Activated CD4-positive, alpha-beta T cell treated with anti-CD3 and anti-CD28 coated beads for 36 hours (primary cell): Measurements from ENCODE around the gene RAB27A. TPM values are rescaled to one million over a fixed set of nuclear protein-coding genes. Genes with fewer than 3 reads are reported as not detected.
A peak's percentile ranks its signal among the peaks of the same experiment; 100 is the strongest.
"Not testable (repeated sequence)": the region's sequence is repeated elsewhere in the genome, so short reads cannot be mapped to it uniquely, and the experiment has no call there.

Experiments used
- ATAC-seq: fragments of 200-7000 bp; cut with Tn5 transposase; one replicate; pipeline ENCODE4 v1.10.0; 2021; ENCODE audit warnings: mild to moderate bottlenecking, moderate library complexity
- CTCF ChIA-PET: fragments of 350-600 bp; sonication (Branson Sonifier 250); formaldehyde crosslinking; loops from one replicate; lab custom pipeline; 2021; ENCODE audit warnings: antibody characterized with exemption; lab: Charles Lee
- POLR2A ChIA-PET: fragments of 350-600 bp; sonication (Branson Sonifier 250); formaldehyde crosslinking; loops from one replicate; lab custom pipeline; 2021; ENCODE audit warnings: antibody characterized with exemption, inconsistent platforms; lab: Charles Lee
- DNase-seq: peaks from one replicate; pipeline ENCODE4 v3.0.0-alpha.2; 2020
- H3K27ac Mint-ChIP-seq: one replicate; pipeline ENCODE4 v1.8.0; 2021; ENCODE audit warnings: mixed read lengths
- H3K27me3 Mint-ChIP-seq: one replicate; pipeline ENCODE4 v1.8.0; 2021; ENCODE audit warnings: mixed read lengths
- H3K36me3 Mint-ChIP-seq: one replicate; pipeline ENCODE4 v1.8.0; 2021; ENCODE audit warnings: low read depth, mixed read lengths
- H3K4me1 Mint-ChIP-seq: one replicate; pipeline ENCODE4 v1.8.0; 2021; ENCODE audit warnings: mixed read lengths
- H3K4me3 Mint-ChIP-seq: one replicate; pipeline ENCODE4 v1.8.0; 2021; ENCODE audit warnings: mild to moderate bottlenecking, moderate library complexity, mixed read lengths
- H3K9me3 Mint-ChIP-seq: one replicate; pipeline ENCODE4 v1.8.0; 2021; ENCODE audit warnings: low read depth, mixed read lengths
- intact Hi-C, 2 experiments: fragments of 100-400 bp; cut with DNase I in 1 of 2; cut with micrococcal nuclease in 1 of 2; formaldehyde crosslinking; loops; one replicate each; pipeline versions ENCODE4 v1.14.2 to v1.15.1; 2022 to 2024; cut with DNase I, micrococcal nuclease
- total RNA-seq, 2 experiments: library from RNA; stranded (reverse); gene quantifications; one replicate each; pipeline ENCODE4 v1.2.3, GENCODE V29; 2021

Gene RAB27A
- total RNA-seq, 2 experiments from 2014 or later, result 111 to 129 TPM

DNA sequence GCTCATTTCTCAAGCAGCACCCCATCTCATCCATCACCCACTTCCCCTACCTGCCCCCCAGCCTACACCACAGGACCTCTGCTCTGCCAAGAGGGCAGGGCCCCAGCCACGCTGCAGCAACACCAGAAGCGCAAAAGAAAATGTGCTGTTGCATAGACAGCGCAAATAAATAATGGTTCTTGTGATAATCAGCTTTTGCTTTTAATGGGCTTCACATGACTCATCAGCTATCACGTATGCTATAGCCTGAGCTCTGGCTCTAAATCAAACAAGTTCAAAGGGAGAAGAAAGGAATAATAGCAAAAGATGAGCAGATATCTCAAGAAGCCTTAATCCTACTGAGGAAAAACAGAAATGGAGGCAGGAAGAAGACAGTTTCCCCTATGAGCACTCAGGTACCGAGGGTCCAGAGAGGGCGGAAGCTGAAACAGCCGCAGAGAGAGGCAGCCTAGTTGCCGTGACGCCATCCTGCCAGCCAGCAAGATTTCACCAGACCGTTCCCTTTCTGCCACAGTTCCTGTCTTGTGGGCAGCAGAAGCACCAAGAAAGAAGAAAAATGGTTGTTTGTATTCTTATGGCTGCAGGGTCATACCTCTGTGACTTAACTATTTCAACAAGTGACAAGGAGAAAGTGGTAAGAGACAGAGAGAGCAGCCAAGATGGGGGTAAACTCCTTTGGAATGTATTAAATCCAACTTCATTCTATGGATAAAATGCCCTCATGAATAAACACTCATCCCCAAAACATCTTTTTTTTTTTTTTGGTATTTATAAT, 22.0 kb downstream of the RAB27A start:
- Mint-ChIP-seq H3K4me1 (peaks cover 62% of the 10 kb centered on the region), H3K27me3 (no peaks in the 10 kb centered on the region), H3K9me3 (no peaks in the 10 kb centered on the region), H3K27ac (peak overlapping the region; percentile 98), H3K36me3 (peaks cover 76% of the 10 kb centered on the region), H3K4me3 (peak overlapping the region; percentile 70)
- POLR2A ChIA-PET, result interaction anchor here (0.6 to 1.4 kb wide), 10 partner anchors 9 to 91 kb away, joined by 3 to 5 read pairs (median 4); partner anchors contain the start of gene RSL24D1
- intact Hi-C loops, result loop anchor here in 1 of 2 experiments (1.0 kb wide), 1 partner anchor 23 kb away; no protein-coding TSS in a partner anchor
- CTCF ChIA-PET, result interaction anchor here (0.6 to 1.5 kb wide), 7 partner anchors 10 to 52 kb away, joined by 3 to 6 read pairs (median 3); partner anchors contain the start of genes PIGB and PIGBOS1
- ATAC-seq (peak; percentile 91), DNase-seq (peak; percentile 80)

DNA sequence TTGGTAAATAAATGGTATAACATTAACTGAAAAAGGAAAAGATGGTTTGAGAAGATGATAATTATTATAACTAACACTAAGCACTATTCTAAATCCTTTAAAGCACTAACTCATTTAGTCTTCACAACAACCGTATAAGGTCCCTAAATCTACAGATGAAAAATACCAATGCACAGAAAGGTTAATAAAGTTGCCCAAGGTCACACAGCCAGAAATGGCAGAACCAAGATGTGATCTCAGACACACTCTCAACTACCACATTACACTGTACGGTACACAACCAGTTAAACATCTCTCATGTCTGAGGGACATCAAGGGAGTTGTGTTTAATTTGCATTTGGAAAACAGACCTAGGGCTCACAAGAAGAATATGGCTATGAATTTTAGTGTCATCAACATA, 23.1 kb downstream of the RAB27A start:
- no peaks in the 10 kb centered on the region for H3K27me3 Mint-ChIP-seq
- ChIA-PET CTCF (interaction anchor here (0.6 to 1.5 kb wide), 4 partner anchors 11 to 34 kb away, joined by 3 to 6 read pairs (median 4); no protein-coding TSS in a partner anchor), POLR2A (interaction anchor here (0.6 to 1.4 kb wide), 4 partner anchors 14 to 70 kb away, joined by 3 to 5 read pairs (median 4); partner anchors contain the start of gene RSL24D1)
- no peaks in the 10 kb centered on the region for H3K9me3 Mint-ChIP-seq
- H3K4me3 Mint-ChIP-seq, result peak overlapping the region; percentile 70
- ATAC-seq, result no peak
- no peak for DNase-seq
- H3K36me3 Mint-ChIP-seq, result peaks cover 73% of the 10 kb centered on the region
- intact Hi-C loops, result no loop called here
- H3K4me1 Mint-ChIP-seq, result peaks cover 56% of the 10 kb centered on the region
- H3K27ac Mint-ChIP-seq, result peak overlapping the region; percentile 98

DNA sequence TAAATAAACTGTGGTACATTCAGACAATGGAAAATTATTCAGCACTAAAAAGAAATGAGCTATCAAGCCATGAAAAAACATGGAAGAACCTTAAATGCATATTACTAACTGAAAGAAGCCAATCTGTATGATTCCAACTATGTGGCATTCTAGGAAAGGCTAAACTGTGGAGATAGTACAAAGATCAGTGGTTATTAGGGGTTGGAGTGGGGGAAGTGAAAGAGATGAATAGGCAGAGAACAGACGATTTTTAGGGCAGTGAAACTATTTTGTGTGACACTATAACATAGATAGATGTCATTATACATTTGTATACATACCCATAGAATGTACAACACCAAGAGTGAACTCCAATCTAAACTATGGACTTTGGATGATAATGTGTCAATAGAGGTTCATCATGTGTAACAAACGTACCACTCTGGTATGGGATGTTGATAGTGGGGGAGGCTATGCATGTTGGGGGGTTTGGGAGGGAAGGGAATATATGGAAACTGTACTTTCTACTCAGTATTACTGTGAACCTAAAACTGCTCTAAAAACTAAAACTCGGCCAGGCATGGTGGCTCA, 29.0 kb downstream of the RAB27A start:
- DNase-seq, result no peak
- Mint-ChIP-seq H3K4me3 (no peak overlapping the region), H3K27ac (no peak overlapping the region), H3K4me1 (peaks cover 34% of the 10 kb centered on the region), H3K27me3 (no peaks in the 10 kb centered on the region), H3K9me3 (no peaks in the 10 kb centered on the region), H3K36me3 (peaks cover 63% of the 10 kb centered on the region)
- ATAC-seq, result no peak
- POLR2A ChIA-PET, result interaction anchor here (0.6 kb wide), 1 partner anchor 64 kb away, joined by 3 read pairs; no protein-coding TSS in a partner anchor
- CTCF ChIA-PET, result interaction anchor here (0.7 kb wide), 1 partner anchor 98 kb away, joined by 3 read pairs; no protein-coding TSS in a partner anchor
- intact Hi-C loops, result no loop called here

DNA sequence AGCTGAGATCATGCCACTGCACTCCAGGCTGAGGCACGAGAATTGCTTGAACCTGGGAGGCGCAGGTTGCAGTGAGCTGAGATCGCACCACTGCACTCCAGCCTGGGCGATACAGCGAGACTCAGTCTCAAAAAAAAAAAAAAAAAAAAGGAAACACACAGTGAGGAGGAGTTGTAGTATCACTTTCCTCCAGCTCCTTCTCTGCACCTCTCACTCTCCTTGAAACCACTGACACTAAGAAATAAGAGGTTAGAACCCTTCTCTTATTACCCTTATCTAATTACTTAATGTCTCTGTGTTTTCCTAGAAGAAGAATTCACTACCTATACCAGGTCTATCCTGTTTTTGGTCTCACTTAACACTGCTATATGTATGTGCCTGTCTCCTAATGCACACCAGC, 31.7 kb downstream of the RAB27A start:
- intact Hi-C loops, result no loop called here
- Mint-ChIP-seq H3K9me3 (no peaks in the 10 kb centered on the region), H3K4me3 (no peak overlapping the region), H3K4me1 (peaks cover 54% of the 10 kb centered on the region), H3K36me3 (peaks cover 56% of the 10 kb centered on the region), H3K27me3 (no peaks in the 10 kb centered on the region), H3K27ac (peak overlapping the region; percentile 5)
- DNase-seq (no peak), ATAC-seq (peak; percentile 15)
- ChIA-PET CTCF (no interaction called here), POLR2A (no interaction called here)

DNA sequence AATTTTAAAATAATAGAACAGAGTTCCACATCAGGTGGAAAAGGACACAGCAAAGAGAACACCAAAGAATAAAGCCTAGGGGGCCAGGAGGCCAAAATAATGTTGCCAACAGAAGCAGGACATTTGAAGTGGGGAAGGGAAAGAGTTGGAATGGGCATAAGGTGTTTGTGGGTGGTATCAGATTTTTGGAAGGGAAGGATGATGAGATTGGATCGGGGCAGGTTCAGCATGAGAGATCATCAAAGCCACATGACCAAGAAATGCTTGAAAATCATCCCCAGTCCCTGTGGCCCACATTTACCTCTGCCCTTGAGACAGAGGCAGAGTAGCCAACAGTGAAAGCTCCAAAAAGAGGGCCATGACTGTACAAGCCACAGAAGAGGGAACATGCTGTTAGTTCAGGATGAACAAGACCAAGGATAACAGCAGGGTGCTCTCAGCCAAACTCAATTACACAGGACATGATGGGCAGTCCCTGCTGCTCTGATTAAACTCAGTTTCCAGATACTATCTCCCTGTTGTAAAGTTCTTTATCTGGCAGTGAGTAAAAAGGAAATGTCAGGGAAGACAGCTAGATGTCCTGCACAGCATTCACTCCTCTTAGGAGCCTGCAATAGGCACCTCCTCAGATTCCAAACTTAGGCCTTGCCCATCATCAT, 32.5 kb downstream of the RAB27A start:
- intact Hi-C loops, result no loop called here
- CTCF ChIA-PET, result no interaction called here
- Mint-ChIP-seq H3K27ac (peak overlapping the region; percentile 29), H3K27me3 (no peaks in the 10 kb centered on the region), H3K36me3 (peaks cover 53% of the 10 kb centered on the region), H3K4me1 (peaks cover 62% of the 10 kb centered on the region), H3K4me3 (no peak overlapping the region), H3K9me3 (no peaks in the 10 kb centered on the region)
- POLR2A ChIA-PET, result no interaction called here
- ATAC-seq (no peak), DNase-seq (no peak)

DNA sequence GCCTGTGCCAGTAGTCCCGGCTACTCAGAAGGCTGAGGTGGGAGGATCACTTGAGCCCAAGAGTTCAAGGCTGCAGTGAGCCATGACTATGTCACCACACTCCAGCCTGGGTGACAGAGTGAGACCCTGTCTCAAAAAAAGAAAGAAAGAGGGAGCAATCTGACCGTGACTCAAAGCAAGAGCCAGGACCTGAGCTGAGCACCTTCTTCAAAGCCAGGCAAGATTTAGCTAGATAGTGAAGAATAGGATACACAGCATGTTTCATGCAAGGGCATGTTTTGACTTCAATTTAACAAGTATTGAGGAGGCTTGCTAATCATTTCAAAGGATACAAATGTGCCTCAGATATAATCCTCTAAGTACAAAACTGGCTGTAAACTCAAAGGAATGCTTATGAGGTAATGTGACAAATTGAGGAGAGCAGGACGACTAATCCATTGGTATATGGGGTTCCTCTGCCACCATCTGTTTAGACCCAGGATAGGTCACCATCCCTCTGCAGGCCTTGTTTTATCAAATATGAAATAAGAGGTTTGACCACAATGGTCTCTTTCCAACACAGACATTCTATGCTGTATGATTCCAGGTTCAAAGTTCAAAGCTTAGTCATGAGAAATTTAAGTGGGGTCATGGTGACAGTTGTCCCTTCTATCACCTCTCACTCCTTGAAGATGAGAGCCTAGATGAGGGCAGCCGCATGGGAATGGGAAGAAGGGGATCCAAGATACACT, 33.2 kb downstream of the RAB27A start:
- Mint-ChIP-seq H3K4me3 (peak overlapping the region; percentile 57), H3K27ac (peak overlapping the region; percentile 87), H3K4me1 (peaks cover 69% of the 10 kb centered on the region), H3K27me3 (no peaks in the 10 kb centered on the region), H3K9me3 (no peaks in the 10 kb centered on the region), H3K36me3 (peaks cover 57% of the 10 kb centered on the region)
- peak; percentile 54 for ATAC-seq
- CTCF ChIA-PET, result interaction anchor here (1.5 to 1.9 kb wide), 3 partner anchors 9 to 62 kb away, joined by 3 to 6 read pairs (median 5); partner anchors contain the start of genes PIGB and PIGBOS1
- intact Hi-C loops, result no loop called here
- DNase-seq, result peak; percentile 36
- POLR2A ChIA-PET, result interaction anchor here (1.1 kb wide), 1 partner anchor 19 kb away, joined by 3 read pairs; no protein-coding TSS in a partner anchor

DNA sequence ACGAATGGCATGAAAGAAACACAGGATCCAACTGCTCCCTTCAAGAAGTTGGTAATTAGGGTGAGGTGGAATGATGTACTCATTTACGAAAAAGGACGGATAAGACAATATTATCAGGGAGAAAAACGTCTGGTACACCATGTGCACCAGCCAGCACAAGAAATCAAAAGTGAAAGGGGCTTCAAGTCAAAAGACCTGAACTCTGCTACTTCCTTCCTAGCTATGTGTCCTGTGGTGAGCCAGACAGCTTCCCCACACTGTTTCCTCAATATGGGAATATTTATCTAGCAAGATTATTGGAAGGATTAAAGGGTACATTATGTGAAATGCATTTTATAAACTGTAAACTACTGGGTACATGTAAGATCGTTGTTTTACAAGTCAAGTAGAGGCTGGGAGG, 33.9 kb downstream of the RAB27A start:
- DNase-seq (no peak), ATAC-seq (peak; percentile 27)
- no peaks in the 10 kb centered on the region for H3K27me3 Mint-ChIP-seq
- H3K4me1 Mint-ChIP-seq, result peaks cover 76% of the 10 kb centered on the region
- no peaks in the 10 kb centered on the region for H3K9me3 Mint-ChIP-seq
- intact Hi-C loops, result loop anchor here in 1 of 2 experiments (2.0 kb wide), 1 partner anchor 17 kb away; no protein-coding TSS in a partner anchor
- peak overlapping the region; percentile 87 for H3K27ac Mint-ChIP-seq
- CTCF ChIA-PET, result interaction anchor here (1.5 to 1.9 kb wide), 3 partner anchors 9 to 63 kb away, joined by 3 to 6 read pairs (median 5); partner anchors contain the start of genes PIGB and PIGBOS1
- POLR2A ChIA-PET, result interaction anchor here (1.1 kb wide), 1 partner anchor 18 kb away, joined by 3 read pairs; no protein-coding TSS in a partner anchor
- peak overlapping the region; percentile 57 for H3K4me3 Mint-ChIP-seq
- H3K36me3 Mint-ChIP-seq, result peaks cover 61% of the 10 kb centered on the region

DNA sequence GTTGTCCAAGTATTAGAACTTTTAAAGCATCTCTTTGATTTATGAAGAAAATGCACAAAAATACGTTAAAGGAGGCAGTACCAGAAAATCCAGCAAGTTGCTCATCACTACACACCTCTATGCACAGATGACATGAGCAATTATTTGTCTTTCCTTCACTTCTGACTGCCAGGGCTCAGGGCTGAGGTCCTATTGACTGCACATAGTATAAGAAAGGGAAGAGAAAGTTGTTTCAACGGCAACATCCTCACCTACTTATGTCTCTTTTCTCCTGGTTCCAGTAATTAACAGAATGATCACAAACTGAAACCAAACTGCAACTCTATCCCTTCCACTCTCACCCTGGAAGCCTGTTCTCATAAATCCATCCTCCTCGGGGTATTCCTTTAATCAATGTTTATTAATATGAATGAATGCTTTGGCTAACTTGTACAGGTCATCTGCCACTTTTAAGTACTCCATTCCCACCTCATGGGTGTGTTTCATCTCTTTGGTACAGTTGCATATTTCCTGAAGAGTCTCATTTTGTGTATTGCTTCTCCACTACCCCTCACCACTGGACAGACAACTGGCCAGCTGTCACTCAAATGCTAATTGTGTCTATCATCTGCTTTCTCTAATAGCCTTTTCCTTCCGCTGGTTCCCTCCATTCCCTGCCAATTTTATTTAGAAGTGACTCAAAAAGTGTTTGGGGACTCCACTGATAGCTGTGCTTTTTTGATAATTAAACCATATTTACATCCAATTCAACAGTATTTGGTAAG, 34.5 kb downstream of the RAB27A start:
- Mint-ChIP-seq H3K4me3 (peak overlapping the region; percentile 57), H3K27ac (peak overlapping the region; percentile 87), H3K9me3 (no peaks in the 10 kb centered on the region), H3K27me3 (no peaks in the 10 kb centered on the region), H3K4me1 (peaks cover 80% of the 10 kb centered on the region), H3K36me3 (peaks cover 59% of the 10 kb centered on the region)
- CTCF ChIA-PET, result interaction anchor here (1.0 to 1.9 kb wide), 4 partner anchors 8 to 64 kb away, joined by 3 to 6 read pairs (median 4); partner anchors contain the start of genes PIGB and PIGBOS1
- POLR2A ChIA-PET, result no interaction called here
- no peak for DNase-seq
- intact Hi-C loops, result loop anchor here in 1 of 2 experiments (2.0 kb wide), 1 partner anchor 16 kb away; no protein-coding TSS in a partner anchor
- ATAC-seq, result peak; percentile 38

DNA sequence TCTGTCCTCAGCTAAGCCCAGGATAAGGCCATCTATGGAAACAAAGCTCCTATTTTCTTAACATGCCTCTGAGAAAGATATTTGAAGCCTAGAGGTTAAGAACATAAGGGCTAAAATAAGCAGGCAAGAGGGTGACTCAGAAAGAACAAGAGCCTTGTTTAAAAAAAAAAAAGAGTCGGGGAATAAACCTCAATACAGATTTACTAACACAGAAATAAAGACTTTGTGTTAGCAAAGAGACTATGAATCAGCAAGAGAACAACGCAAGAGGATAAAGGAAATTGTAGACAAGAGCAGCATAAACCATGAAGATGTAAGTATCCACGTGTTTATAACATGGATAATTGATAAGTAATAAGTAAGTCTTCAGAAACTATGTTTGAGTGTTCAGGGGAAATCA, 36.0 kb downstream of the RAB27A start:
- no peak for DNase-seq
- intact Hi-C loops, result no loop called here
- Mint-ChIP-seq H3K36me3 (peaks cover 61% of the 10 kb centered on the region), H3K4me3 (no peak overlapping the region), H3K27me3 (no peaks in the 10 kb centered on the region), H3K27ac (peak overlapping the region; percentile 55), H3K9me3 (no peaks in the 10 kb centered on the region), H3K4me1 (peaks cover 79% of the 10 kb centered on the region)
- CTCF ChIA-PET, result no interaction called here
- peak; percentile 50 for ATAC-seq
- POLR2A ChIA-PET, result interaction anchor here (0.6 to 0.7 kb wide), 2 partner anchors 29 to 186 kb away, joined by 4 to 6 read pairs; no protein-coding TSS in a partner anchor

DNA sequence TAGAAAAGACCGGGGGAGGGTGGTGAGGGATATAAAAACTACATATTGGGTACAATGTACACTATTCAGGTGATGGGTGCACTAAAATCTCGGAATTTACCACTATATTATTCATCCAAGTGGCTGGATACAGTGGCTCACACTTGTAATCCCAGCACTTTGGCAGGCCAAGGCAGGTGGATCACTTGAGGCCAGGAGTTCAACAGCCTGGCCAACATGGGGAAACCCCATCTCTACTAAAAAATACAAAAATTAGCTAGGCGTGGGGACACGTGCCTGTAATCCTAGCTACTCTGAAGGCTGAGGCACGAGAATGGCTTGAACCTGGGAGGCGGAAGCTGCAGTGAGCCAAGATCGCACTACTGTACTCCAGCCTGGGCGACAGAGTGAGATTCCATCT, 37.4 kb downstream of the RAB27A start:
- H3K27me3 Mint-ChIP-seq, ATAC-seq, intact Hi-C loops, DNase-seq, H3K9me3 Mint-ChIP-seq, POLR2A ChIA-PET, H3K4me3 Mint-ChIP-seq: not testable (repeated sequence)
- Mint-ChIP-seq H3K36me3 (peaks cover 64% of the 10 kb centered on the region), H3K4me1 (peaks cover 77% of the 10 kb centered on the region), H3K27ac (peak overlapping the region; percentile 73)
- CTCF ChIA-PET, result interaction anchor here (1.0 kb wide), 1 partner anchor 9 kb away, joined by 4 read pairs; no protein-coding TSS in a partner anchor
